ENCODE measurements around the gene SALL1.
A peak's percentile ranks its signal among the peaks of the same experiment; 100 is the strongest.

Gene SALL1

DNA sequence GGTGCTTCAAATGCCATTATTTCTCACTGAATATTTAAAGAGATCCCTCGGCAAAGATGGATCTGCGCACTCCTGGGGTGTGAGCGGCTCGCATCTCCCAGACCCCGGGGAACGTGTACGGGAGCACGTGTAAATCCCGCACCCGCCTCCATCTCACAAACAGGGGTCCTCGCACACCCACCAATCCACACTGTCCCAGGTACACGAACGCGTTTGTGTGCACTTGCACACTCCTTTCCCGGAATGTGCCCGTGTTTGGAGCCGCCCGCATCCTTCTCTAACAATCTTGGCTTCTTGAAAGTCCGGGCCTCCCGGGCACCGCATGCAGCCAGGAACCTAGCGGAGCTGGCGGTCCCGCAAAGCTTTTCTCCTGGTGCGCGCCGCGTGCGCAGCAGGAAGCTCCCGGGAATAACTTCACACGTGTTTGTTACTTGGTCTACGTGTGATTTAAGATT, 2.5 kb upstream of the SALL1 start:
- H3K4me3 ChIP-seq (ENCODE audit: low read depth, low read length): no peak overlapping the region
- no peak for DNase-seq (ENCODE audit: low read depth)
- TF ChIP-seq, protein P1, sequence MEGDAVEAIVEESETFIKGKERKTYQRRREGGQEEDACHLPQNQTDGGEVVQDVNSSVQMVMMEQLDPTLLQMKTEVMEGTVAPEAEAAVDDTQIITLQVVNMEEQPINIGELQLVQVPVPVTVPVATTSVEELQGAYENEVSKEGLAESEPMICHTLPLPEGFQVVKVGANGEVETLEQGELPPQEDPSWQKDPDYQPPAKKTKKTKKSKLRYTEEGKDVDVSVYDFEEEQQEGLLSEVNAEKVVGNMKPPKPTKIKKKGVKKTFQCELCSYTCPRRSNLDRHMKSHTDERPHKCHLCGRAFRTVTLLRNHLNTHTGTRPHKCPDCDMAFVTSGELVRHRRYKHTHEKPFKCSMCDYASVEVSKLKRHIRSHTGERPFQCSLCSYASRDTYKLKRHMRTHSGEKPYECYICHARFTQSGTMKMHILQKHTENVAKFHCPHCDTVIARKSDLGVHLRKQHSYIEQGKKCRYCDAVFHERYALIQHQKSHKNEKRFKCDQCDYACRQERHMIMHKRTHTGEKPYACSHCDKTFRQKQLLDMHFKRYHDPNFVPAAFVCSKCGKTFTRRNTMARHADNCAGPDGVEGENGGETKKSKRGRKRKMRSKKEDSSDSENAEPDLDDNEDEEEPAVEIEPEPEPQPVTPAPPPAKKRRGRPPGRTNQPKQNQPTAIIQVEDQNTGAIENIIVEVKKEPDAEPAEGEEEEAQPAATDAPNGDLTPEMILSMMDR (conservative IDR thresholded peaks at IDR 0.05; ENCODE audit: low read depth, low read length): no peak

DNA sequence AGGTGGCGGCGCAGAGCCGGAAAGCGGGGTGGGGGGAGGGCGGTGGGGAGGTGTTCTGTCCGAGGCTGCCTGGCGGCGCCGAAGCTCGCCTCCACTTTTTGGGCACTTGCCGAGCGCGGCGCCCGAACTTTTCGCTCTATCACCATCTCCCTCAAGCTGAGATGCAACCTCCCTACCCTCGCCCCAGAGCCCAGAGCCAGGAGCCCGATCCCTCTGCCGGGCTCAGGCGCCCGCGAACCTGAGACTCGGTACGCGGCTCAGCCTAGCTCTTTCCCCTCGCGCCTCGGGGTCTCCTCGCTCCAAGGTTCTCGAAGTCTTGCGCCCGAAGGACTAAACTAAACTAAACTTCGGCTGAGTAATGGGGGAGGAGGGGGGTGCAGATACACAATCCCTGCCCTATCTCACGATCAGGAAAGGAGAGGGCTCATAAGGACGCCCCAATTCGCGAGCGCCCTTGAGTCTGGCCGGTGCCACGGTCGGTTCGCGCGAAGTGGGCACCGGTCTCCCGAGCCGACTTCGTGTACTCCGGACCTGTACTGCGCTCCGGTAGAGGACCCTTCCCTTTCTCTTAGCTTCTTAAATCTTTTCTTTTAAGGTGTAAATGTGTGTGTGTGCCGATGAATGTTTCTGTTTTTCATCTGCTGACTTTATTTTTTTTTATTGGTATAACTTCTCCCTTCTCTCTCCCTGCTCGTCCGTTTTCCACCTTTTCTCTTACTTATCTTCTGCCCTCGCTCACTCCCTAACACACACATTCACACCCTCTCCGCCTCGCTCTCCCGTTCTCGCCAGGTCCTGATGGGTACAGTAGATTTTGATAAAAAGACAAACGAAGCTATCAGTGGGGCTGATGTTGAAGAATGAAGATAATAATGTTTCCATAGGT, 1.9 kb upstream of the SALL1 start:
- peak overlapping the region; percentile 47 for H3K4me3 ChIP-seq (ENCODE audit: low read depth, low read length)
- DNase-seq (ENCODE audit: low read depth): no peak

DNA sequence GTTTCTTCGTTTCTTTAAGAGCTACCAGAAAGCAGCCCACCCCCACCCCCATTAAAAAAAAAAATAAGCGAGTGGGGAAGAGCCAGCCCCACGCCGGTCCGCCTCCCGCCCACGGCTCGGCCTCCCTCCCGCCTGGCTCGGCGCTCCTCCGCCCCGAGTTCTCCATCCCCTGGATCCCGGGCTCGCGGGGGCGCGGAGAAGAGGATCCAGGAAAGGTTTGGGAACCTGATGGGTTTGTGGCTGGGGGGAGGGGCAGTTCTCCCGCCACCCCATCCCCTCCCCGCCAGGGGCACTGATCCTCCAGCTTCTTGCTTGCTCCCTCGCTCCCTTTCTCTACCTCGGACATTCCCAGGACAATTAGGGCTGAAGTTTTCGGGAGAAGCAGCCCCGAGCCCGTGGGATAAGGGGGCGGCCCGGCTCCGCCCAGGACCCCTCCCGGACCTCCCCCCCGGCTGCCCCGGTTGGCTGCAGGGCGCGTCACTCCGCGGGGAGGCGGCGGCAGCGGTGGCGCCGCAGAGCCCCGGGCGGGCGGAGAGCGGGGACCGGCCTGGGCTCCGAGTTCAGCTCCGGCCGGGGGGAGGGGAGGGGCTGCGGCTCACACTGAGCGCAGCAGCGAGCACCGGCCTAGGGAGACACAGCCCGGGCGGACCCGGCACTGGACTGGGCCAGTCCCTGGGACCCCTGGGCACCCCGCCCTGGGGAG, 1.0 kb upstream of the SALL1 start:
- TF ChIP-seq, protein P1 (conservative IDR thresholded peaks at IDR 0.05; ENCODE audit: low read depth, low read length): no peak
- H3K4me3 ChIP-seq (ENCODE audit: low read depth, low read length): peak overlapping the region; percentile 47

More for the DNA sequence above, 1.9 kb upstream of the SALL1 start:
- TF ChIP-seq, protein P1 (conservative IDR thresholded peaks at IDR 0.05; ENCODE audit: low read depth, low read length): no peak

DNA sequence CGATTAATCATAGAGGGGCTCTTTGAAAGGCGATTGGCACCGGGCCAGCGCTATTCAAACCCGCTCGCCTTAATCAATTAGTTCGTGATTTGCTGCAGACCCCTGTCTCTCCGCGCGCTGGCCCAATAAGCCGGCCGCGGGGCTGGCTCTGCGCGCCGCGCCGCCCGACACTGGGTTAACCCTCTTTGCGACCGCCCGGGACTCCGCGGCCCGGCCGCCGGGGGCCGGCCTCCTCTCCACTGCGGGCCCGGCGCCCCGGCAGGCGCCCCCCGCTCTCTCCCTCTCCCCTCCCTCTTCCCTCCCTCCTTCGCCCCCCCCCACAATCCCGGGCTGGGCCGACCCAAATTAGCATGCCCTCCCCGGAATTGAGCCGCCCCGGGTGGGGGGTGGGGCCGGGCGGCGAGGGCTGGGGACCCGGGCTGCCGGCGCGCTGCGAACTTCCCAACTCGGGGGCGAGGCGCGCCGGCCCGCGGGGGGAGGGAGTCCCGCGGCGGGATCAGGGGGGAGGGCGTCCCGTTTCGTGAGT, 428 bp upstream of the SALL1 start:
- DNase-seq (ENCODE audit: low read depth): peak; percentile 51
- TF ChIP-seq, protein P1 (conservative IDR thresholded peaks at IDR 0.05; ENCODE audit: low read depth, low read length): no peak
- H3K4me3 ChIP-seq (ENCODE audit: low read depth, low read length): peak overlapping the region; percentile 47

More for the DNA sequence above, 1.0 kb upstream of the SALL1 start:
- peak; percentile 28 for DNase-seq (ENCODE audit: low read depth)

DNA sequence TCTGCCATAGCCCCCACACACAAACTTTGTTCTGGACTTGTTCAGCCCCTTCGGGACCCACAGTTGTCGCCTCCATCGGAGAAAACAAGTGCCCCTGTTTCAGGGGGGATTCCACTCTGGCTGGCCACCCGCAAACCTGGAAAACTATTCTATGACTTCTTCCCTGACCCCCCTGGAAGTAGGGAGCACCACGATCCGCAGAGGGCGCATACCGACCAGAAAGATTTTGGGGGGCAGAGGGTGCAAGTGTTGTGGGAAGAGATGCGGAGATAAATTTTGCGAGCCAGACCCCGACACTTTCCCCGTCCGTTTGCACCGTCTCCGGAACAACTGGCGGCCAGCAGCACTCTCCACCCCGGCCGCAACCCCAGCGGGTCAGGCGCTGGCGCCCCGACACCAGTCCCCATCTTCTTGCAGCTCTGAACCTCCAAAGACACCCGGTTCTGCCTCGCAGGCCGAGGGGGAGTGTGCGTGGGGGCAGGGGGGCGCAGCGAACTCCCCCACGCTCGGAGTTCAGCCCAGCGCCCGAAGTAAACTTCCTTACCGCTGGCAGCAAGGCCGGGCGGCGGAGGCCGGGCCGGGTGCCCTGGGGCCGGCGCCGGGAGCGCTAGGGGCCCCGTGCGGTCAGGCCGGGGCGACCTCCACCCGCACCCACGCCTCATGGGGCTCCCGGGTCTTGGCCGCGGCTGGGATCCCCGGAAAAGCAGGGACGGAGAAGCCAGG, 744 bp downstream of the SALL1 start:
- DNase-seq (ENCODE audit: low read depth): no peak
- H3K4me3 ChIP-seq (ENCODE audit: low read depth, low read length): peak overlapping the region; percentile 55
- TF ChIP-seq, protein P1 (conservative IDR thresholded peaks at IDR 0.05; ENCODE audit: low read depth, low read length): no peak

DNA sequence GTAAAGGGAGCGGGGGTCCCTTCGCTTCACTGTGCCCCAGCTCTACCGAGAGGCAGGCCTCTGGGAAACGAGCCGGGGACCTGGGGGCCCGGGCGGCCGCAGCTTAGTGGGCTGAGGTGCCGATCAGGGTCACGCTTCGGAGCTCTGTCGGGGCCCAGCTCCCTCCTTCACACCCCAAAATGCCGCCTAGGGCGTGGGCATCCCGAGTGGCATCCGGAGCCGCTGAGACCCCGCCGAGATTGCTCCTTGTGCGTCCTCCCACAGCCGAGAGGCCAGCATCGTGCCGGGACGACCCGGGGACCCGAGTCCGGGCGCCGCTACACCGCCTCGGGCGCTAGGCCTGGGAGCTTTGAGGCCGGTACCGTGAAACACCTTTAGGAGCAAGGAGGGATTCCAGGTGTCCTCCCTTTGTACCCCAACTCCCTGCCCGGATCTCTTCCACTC, 1.3 kb downstream of the SALL1 start:
- H3K4me3 ChIP-seq (ENCODE audit: low read depth, low read length): peak overlapping the region; percentile 55
- no peak for DNase-seq (ENCODE audit: low read depth)
- TF ChIP-seq, protein P1 (conservative IDR thresholded peaks at IDR 0.05; ENCODE audit: low read depth, low read length): no peak

All from choroid plexus epithelial cell (primary cell).